Activated CD4-positive, alpha-beta T cell treated with anti-CD3 and anti-CD28 coated beads, Interleukin-2, amount 50 U/mL, for 16 hours (primary cell): ENCODE results near the gene F7.
"Not testable (repeated sequence)": the region's sequence is repeated elsewhere in the genome, so short reads cannot be mapped to it uniquely, and the experiment has no call there.

Experiments used
- DNase-seq: peaks from one replicate; pipeline ENCODE4 v3.0.0-alpha.2; 2020

Gene F7

GRCh38 chr13:113105032-113105920 lies at the start of gene F7:
Gene F7, plus strand, starts transcription at chr13:113105791. Its CDS starts 51 bp downstream, at chr13:113105842.
- DNase-seq = no peak

- no peak for DNase-seq
Measured at GRCh38 chr13:113057084-113057483, 48.5 kb upstream of the F7 start.

- not testable (repeated sequence) for DNase-seq
Measured at GRCh38 chr13:113057559-113057958, 48.0 kb upstream of the F7 start.

- DNase-seq = no peak
Measured at GRCh38 chr13:113058129-113058987, 47.2 kb upstream of the F7 start.

- DNase-seq = no peak
Measured at GRCh38 chr13:113058988-113059850, 46.4 kb upstream of the F7 start.

GRCh38 chr13:113059891-113060290 lies 45.7 kb upstream of the F7 start:
- no peak for DNase-seq

- DNase-seq = no peak
Measured at GRCh38 chr13:113060557-113061270, 44.9 kb upstream of the F7 start.

GRCh38 chr13:113061271-113061625 lies 44.3 kb upstream of the F7 start:
- DNase-seq = no peak

- DNase-seq = no peak
Measured at GRCh38 chr13:113061796-113062425, 43.7 kb upstream of the F7 start.

- DNase-seq = no peak
Measured at GRCh38 chr13:113062691-113063090, 42.9 kb upstream of the F7 start.

- DNase-seq = no peak
Measured at GRCh38 chr13:113063091-113063491, 42.5 kb upstream of the F7 start.

GRCh38 chr13:113064000-113064533 lies 41.5 kb upstream of the F7 start:
- no peak for DNase-seq

- DNase-seq = no peak
Measured at GRCh38 chr13:113064534-113065405, 40.8 kb upstream of the F7 start.

GRCh38 chr13:113065406-113066141 lies 40.0 kb upstream of the F7 start:
- no peak for DNase-seq

- no peak for DNase-seq
Measured at GRCh38 chr13:113066142-113066455, 39.5 kb upstream of the F7 start.

- no peak for DNase-seq
Measured at GRCh38 chr13:113066746-113067145, 38.8 kb upstream of the F7 start.

GRCh38 chr13:113069861-113070805 lies 35.5 kb upstream of the F7 start:
- no peak for DNase-seq

- DNase-seq = no peak
Measured at GRCh38 chr13:113070855-113071254, 34.7 kb upstream of the F7 start.

- no peak for DNase-seq
Measured at GRCh38 chr13:113072376-113072775, 33.2 kb upstream of the F7 start.
